Smooth muscle cell of the brain vasculature (primary cell): ENCODE measurements around the gene CCR1.
"Not testable (repeated sequence)": the region's sequence is repeated elsewhere in the genome, so short reads cannot be mapped to it uniquely, and the experiment has no call there.

Source experiments
- DNase-seq: peaks from one replicate; pipeline ENCODE4 v3.0.0-alpha.2; 2012; ENCODE audit warnings: low read depth, low spot score

The CCR1 gene

GRCh38 chr3:46168583-46169345, 39.3 kb downstream of the CCR1 start:
- no peak for DNase-seq

GRCh38 chr3:46163556-46164041, 44.5 kb downstream of the CCR1 start:
- DNase-seq = no peak

GRCh38 chr3:46162975-46163555, 45.0 kb downstream of the CCR1 start:
- no peak for DNase-seq

- not testable (repeated sequence) for DNase-seq
Observed at GRCh38 chr3:46157685-46158084, 50.4 kb downstream of the CCR1 start.

GRCh38 chr3:46154311-46154710, 53.8 kb downstream of the CCR1 start:
- no peak for DNase-seq
